HL-60 (cell line): Measurements from ENCODE around the gene S100A13.

Experiments used
- DNase-seq, 2 experiments: peaks; one replicate each; pipeline ENCODE4 v3.0.0-alpha.2; 2010 to 2020; ENCODE audit warnings: low read depth in 1 of 2, low spot score in 1 of 2
- H3K27ac ChIP-seq: fragments of 250-450 bp; sonication (Bioruptor Pico); replicated peaks from 2 replicates; pipeline ENCODE4 v1.5.1; 2020; ENCODE audit warnings: mild to moderate bottlenecking, moderate library complexity
- H3K27me3 ChIP-seq: fragments of 250-450 bp; sonication (Bioruptor Pico); 2 replicates; pipeline ENCODE4 v1.5.1; 2021; ENCODE audit warnings: mild to moderate bottlenecking, moderate library complexity; ENCODE audit not compliant: insufficient read depth, poor library complexity, severe bottlenecking
- H3K4me3 ChIP-seq: replicated peaks from 2 replicates; pipeline ENCODE4 v1.5.1; 2011; ENCODE audit warnings: mild to moderate bottlenecking, control low read depth, low read length; ENCODE audit not compliant: insufficient read depth
- GABPA ChIP-seq: IDR thresholded peaks from 2 replicates; pipeline ENCODE4 v1.6.1; 2012; ENCODE audit warnings: low read depth
- POLR2AphosphoS5 ChIP-seq: IDR thresholded peaks from 2 replicates; pipeline ENCODE4 v1.6.1; 2012; ENCODE audit warnings: low read depth
- REST ChIP-seq: IDR thresholded peaks from 2 replicates; pipeline ENCODE4 v1.6.1; 2012; ENCODE audit warnings: low read depth; ENCODE audit not compliant: insufficient replicate concordance
- SPI1 ChIP-seq: IDR thresholded peaks from 2 replicates; pipeline ENCODE4 v1.6.1; 2012; ENCODE audit warnings: low read depth, mild to moderate bottlenecking, borderline replicate concordance
- TF ChIP-seq, protein P1 (sequence below): IDR thresholded peaks from one replicate; pipeline ENCODE4 v1.5.1; 2011; ENCODE audit warnings: low read length, control low read depth, inconsistent platforms; ENCODE audit not compliant: insufficient read depth

The S100A13 gene

DNA sequence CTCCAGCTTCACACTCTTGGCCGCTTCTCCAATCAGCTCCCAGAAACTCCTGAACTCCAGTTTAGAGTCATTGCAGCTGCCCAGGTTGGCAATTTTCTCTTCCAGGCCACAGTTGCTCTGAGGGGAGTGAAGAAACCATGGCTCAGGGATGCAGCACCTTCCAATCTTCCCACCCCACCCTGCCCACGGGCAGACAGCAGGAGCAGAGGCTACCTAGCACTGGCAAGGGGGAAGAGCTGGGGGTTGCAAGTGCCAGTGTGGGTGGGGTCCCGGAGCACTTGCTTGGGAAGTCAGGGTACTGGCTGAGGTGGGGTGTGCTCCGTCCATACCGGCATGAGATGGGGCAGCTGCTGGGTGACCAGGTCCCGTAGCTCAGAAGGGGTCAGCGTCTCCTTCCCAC, 12.4 kb downstream of the S100A13 start:
- DNase-seq, result no peak
- no peaks in the 10 kb centered on the region for H3K27me3 ChIP-seq
- no peak overlapping the region for H3K4me3 ChIP-seq
- H3K27ac ChIP-seq, result no peak overlapping the region
- TF ChIP-seq SPI1 (no peak), POLR2AphosphoS5 (no peak)
- TF ChIP-seq, protein P1, sequence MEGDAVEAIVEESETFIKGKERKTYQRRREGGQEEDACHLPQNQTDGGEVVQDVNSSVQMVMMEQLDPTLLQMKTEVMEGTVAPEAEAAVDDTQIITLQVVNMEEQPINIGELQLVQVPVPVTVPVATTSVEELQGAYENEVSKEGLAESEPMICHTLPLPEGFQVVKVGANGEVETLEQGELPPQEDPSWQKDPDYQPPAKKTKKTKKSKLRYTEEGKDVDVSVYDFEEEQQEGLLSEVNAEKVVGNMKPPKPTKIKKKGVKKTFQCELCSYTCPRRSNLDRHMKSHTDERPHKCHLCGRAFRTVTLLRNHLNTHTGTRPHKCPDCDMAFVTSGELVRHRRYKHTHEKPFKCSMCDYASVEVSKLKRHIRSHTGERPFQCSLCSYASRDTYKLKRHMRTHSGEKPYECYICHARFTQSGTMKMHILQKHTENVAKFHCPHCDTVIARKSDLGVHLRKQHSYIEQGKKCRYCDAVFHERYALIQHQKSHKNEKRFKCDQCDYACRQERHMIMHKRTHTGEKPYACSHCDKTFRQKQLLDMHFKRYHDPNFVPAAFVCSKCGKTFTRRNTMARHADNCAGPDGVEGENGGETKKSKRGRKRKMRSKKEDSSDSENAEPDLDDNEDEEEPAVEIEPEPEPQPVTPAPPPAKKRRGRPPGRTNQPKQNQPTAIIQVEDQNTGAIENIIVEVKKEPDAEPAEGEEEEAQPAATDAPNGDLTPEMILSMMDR, result no peak

DNA sequence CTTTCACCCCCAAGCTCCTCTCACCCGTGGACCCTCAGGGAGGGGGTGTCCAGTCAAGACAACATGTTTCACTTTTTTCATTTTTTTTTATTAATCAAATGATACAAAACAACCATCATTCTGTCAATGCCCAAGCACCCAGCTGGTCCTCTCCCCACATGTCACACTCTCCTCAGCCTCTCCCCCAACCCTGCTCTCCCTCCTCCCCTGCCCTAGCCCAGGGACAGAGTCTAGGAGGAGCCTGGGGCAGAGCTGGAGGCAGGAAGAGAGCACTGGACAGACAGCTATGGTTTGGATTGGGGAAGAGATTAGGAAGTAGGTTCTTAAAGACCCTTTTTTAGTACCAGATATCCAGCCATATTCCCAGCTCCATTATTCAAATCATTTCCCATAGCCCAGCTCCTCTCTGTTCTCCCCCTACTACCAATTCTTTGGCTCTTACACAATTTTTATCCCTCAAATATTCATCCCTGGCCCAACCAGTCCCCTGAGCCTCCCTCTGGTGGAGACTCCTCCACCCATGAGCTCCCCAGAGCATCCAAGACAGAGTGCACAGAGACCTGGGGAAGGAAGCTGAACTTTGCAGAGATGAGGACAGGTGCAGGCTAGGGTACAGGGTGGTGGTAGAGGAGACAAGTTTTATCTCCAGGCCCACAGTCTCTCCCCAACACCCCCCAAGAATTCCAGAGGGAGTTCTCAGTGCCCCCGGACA, 13.0 kb downstream of the S100A13 start:
- Histone ChIP-seq H3K27ac (no peak overlapping the region), H3K27me3 (no peaks in the 10 kb centered on the region), H3K4me3 (no peak overlapping the region)
- no peak for DNase-seq
- TF ChIP-seq POLR2AphosphoS5 (no peak), REST (no peak), GABPA (no peak), SPI1 (no peak)
- TF ChIP-seq, protein P1, result no peak

GRCh38 chr1:153613406-153613805, 13.9 kb downstream of the S100A13 start:
- H3K27ac ChIP-seq, result no peak overlapping the region
- DNase-seq, result no peak
- TF ChIP-seq GABPA (no peak), REST (no peak), POLR2AphosphoS5 (no peak), SPI1 (no peak)
- TF ChIP-seq, protein P1, result no peak
- no peak overlapping the region for H3K4me3 ChIP-seq
- no peaks in the 10 kb centered on the region for H3K27me3 ChIP-seq
